OCI-LY1 (cell line): ENCODE results near the gene WLS.

Experiments used
- H2AFZ ChIP-seq: fragments of 200-600 bp; sonication (generic), shearing (Covaris generic); 2 replicates; pipeline ENCODE4 v1.6.0; 2014; ENCODE audit warnings: antibody characterized with exemption, mild to moderate bottlenecking, low read length
- H3F3A ChIP-seq: fragments of 200-600 bp; sonication (generic), shearing (Covaris generic); 2 replicates; pipeline ENCODE4 v1.6.0; 2014; ENCODE audit warnings: mild to moderate bottlenecking, antibody characterized with exemption, low read length, moderate library complexity; ENCODE audit not compliant: insufficient read depth
- H3K27ac ChIP-seq: fragments of 200-600 bp; sonication (generic); 2 replicates; pipeline ENCODE4 v1.5.1; 2014; ENCODE audit warnings: low read length, mixed run types, mild to moderate bottlenecking, low read depth; ENCODE audit not compliant: poor library complexity, severe bottlenecking
- H3K27me3 ChIP-seq: fragments of 200-600 bp; sonication (generic); 2 replicates; pipeline ENCODE4 v1.6.0; 2014; ENCODE audit warnings: antibody characterized with exemption, mild to moderate bottlenecking, low read length, moderate library complexity; ENCODE audit not compliant: insufficient read depth
- H3K36me3 ChIP-seq: fragments of 200-600 bp; sonication (generic); 2 replicates; pipeline ENCODE4 v1.6.1; 2014; ENCODE audit warnings: mild to moderate bottlenecking, antibody characterized with exemption, low read length, moderate library complexity, mixed read lengths; ENCODE audit not compliant: insufficient read depth
- H3K4me1 ChIP-seq: fragments of 200-600 bp; sonication (generic); 2 replicates; pipeline ENCODE4 v1.5.1; 2014; ENCODE audit warnings: mild to moderate bottlenecking, low read length, moderate library complexity; ENCODE audit not compliant: insufficient read depth, severe bottlenecking
- H3K4me2 ChIP-seq: fragments of 200-600 bp; sonication (generic), shearing (Covaris generic); 2 replicates; pipeline ENCODE4 v1.6.1; 2014; ENCODE audit warnings: low read length
- H3K4me3 ChIP-seq: fragments of 200-600 bp; sonication (generic); 2 replicates; pipeline ENCODE4 v1.5.1; 2014; ENCODE audit warnings: low read length, low read depth, mild to moderate bottlenecking, mixed read lengths; ENCODE audit not compliant: poor library complexity, severe bottlenecking
- H3K79me2 ChIP-seq: fragments of 200-600 bp; shearing (Covaris generic); 2 replicates; pipeline ENCODE4 v1.6.1; 2016; ENCODE audit warnings: mixed run types, low read length, mixed read lengths; ENCODE audit not compliant: insufficient read depth
- H3K9ac ChIP-seq: fragments of 200-600 bp; sonication (generic), shearing (Covaris generic); 2 replicates; pipeline ENCODE4 v1.6.1; 2014; ENCODE audit warnings: mild to moderate bottlenecking, low read length, mixed read lengths
- H3K9me2 ChIP-seq: fragments of 200-600 bp; sonication (generic), shearing (Covaris generic); 2 replicates; pipeline ENCODE4 v1.6.1; 2014; ENCODE audit warnings: low read depth, mild to moderate bottlenecking, low read length, mixed read lengths
- H3K9me3 ChIP-seq: fragments of 200-600 bp; shearing (Covaris generic); 2 replicates; pipeline ENCODE4 v1.6.1; 2014; ENCODE audit warnings: low read length, mixed read lengths
- H4K20me1 ChIP-seq: fragments of 200-600 bp; sonication (generic), shearing (Covaris generic); 2 replicates; pipeline ENCODE4 v1.6.0; 2016; ENCODE audit warnings: mild to moderate bottlenecking, low read length; ENCODE audit not compliant: insufficient read depth
- EZH2 ChIP-seq: fragments of 200-600 bp; sonication (generic), shearing (Covaris generic); IDR thresholded peaks from 2 replicates; pipeline ENCODE4 v1.8.0; 2017; ENCODE audit warnings: borderline replicate concordance, mixed run types, mild to moderate bottlenecking, antibody characterized with exemption, low read length, moderate library complexity, mixed read lengths
- TF ChIP-seq, protein P1 (sequence below): fragments of 200-600 bp; sonication (generic), shearing (Covaris generic); IDR thresholded peaks from 2 replicates; pipeline ENCODE4 v1.5.1; 2017; ENCODE audit warnings: mild to moderate bottlenecking, antibody characterized with exemption, low read length, moderate library complexity, mixed read lengths

Gene WLS

DNA sequence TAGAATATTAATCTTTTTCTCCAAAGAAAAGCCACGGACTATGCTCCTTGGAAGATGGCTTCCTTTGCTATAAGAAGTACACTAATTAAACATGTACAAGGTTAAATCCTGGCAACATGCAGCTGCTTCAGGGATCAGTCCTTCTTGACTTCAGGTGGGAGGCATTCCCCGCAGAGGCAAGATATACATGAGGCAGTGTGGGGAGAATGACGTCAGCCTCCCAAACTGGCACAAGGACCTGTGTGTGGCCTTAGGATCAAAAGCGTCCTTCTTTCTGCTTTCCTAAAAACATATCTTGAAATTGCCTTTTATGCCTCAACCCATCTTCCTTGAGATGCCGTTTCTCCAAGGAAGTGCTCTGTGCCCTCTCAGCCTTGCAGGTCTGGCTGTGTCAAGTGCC is 90.3 kb downstream of the WLS start:
- H3K36me3 ChIP-seq, result no peaks in the 10 kb centered on the region
- no peak overlapping the region for H3K27ac ChIP-seq
- H4K20me1 ChIP-seq, result no peaks in the 10 kb centered on the region
- no peaks in the 10 kb centered on the region for H3K4me1 ChIP-seq
- no peak overlapping the region for H2AFZ ChIP-seq
- no peak overlapping the region for H3K9ac ChIP-seq
- no peak overlapping the region for H3K4me3 ChIP-seq
- H3K9me3 ChIP-seq, result no peaks in the 10 kb centered on the region
- no peaks in the 10 kb centered on the region for H3K79me2 ChIP-seq
- no peak overlapping the region for H3K4me2 ChIP-seq
- H3F3A ChIP-seq, result no peaks in the 10 kb centered on the region
- TF ChIP-seq EZH2, result no peak
- TF ChIP-seq, protein P1, sequence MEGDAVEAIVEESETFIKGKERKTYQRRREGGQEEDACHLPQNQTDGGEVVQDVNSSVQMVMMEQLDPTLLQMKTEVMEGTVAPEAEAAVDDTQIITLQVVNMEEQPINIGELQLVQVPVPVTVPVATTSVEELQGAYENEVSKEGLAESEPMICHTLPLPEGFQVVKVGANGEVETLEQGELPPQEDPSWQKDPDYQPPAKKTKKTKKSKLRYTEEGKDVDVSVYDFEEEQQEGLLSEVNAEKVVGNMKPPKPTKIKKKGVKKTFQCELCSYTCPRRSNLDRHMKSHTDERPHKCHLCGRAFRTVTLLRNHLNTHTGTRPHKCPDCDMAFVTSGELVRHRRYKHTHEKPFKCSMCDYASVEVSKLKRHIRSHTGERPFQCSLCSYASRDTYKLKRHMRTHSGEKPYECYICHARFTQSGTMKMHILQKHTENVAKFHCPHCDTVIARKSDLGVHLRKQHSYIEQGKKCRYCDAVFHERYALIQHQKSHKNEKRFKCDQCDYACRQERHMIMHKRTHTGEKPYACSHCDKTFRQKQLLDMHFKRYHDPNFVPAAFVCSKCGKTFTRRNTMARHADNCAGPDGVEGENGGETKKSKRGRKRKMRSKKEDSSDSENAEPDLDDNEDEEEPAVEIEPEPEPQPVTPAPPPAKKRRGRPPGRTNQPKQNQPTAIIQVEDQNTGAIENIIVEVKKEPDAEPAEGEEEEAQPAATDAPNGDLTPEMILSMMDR, result no peak
- H3K9me2 ChIP-seq, result no peaks in the 10 kb centered on the region
- no peaks in the 10 kb centered on the region for H3K27me3 ChIP-seq

GRCh38 chr1:68141071-68142021 is 91.0 kb downstream of the WLS start:
- H3K9ac ChIP-seq, result no peak overlapping the region
- no peak overlapping the region for H3K27ac ChIP-seq
- no peaks in the 10 kb centered on the region for H3K27me3 ChIP-seq
- no peaks in the 10 kb centered on the region for H3K36me3 ChIP-seq
- H3K9me3 ChIP-seq, result no peaks in the 10 kb centered on the region
- H3K4me3 ChIP-seq, result no peak overlapping the region
- H3F3A ChIP-seq, result no peaks in the 10 kb centered on the region
- H3K4me2 ChIP-seq, result no peak overlapping the region
- TF ChIP-seq, protein P1, result no peak
- TF ChIP-seq EZH2, result no peak
- no peaks in the 10 kb centered on the region for H3K9me2 ChIP-seq
- H3K4me1 ChIP-seq, result no peaks in the 10 kb centered on the region
- no peaks in the 10 kb centered on the region for H4K20me1 ChIP-seq
- H2AFZ ChIP-seq, result no peak overlapping the region
- no peaks in the 10 kb centered on the region for H3K79me2 ChIP-seq

DNA sequence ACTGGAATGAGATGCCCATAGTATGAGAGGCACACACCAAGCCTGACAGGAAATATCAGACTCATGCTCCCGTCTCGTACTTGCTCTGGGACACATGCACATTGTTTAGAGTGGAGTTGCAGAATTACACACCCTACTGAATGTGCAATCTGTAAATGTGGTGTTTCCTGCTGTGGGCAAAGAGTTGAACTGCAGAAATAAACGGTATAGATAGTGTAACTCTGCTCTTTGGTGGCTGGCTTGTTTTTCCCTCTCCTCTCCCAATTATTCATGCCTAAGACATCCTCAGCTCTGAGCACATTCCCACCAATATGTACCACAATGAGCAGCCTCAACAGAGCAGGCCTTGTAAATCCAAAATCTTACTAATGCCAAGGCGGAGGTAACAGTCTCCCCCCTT is 91.8 kb downstream of the WLS start:
- Histone ChIP-seq H3K4me3 (no peak overlapping the region), H3K36me3 (no peaks in the 10 kb centered on the region), H4K20me1 (no peaks in the 10 kb centered on the region), H3K4me1 (no peaks in the 10 kb centered on the region), H3K79me2 (no peaks in the 10 kb centered on the region), H2AFZ (no peak overlapping the region), H3K9ac (no peak overlapping the region), H3F3A (no peaks in the 10 kb centered on the region), H3K9me2 (no peaks in the 10 kb centered on the region), H3K9me3 (no peaks in the 10 kb centered on the region), H3K27ac (no peak overlapping the region), H3K27me3 (no peaks in the 10 kb centered on the region), H3K4me2 (no peak overlapping the region)
- no peak for TF ChIP-seq EZH2
- TF ChIP-seq, protein P1, result no peak
